Right renal pelvis (tissue), 4 donors: ENCODE measurements around the gene CCRL2. TPM values are rescaled to one million over a fixed set of nuclear protein-coding genes. Genes with fewer than 3 reads are reported as not detected.

Source experiments
- DNase-seq, 4 donors: peaks; one replicate each; pipeline ENCODE4 v3.0.0-alpha.2; 2013; ENCODE audit warnings: low read depth in 4 of 4, low spot score in 3 of 4, missing footprints in 1 of 4
- polyA plus RNA-seq, 4 donors: library from polyadenylated mRNA; unstranded; fragments of 120-200 nt; gene quantifications; one replicate each; pipeline ENCODE4 v1.2.1, GENCODE V29; 2013; ENCODE audit not compliant: insufficient read length in 4 of 4

Gene CCRL2
- 1 to 10 TPM in 3 of 4 donors, under 1 TPM in 1; 1.00 to 1.2 (median 1.1) TPM for polyA plus RNA-seq

GRCh38 chr3:46406788-46407611, at the start of gene CCRL2, which contains the start of gene CCR5AS:
CCRL2 (plus strand) TSS chr3:46407259; CDS start chr3:46408080, 821 bp downstream.
CCR5AS (minus strand) TSS chr3:46407066.
- DNase-seq = peak in 1 of 4 donors; percentile 10

- no peak for DNase-seq
Measured at GRCh38 chr3:46358466-46358865, 48.6 kb upstream of the CCRL2 start.

- no peak for DNase-seq
Measured at GRCh38 chr3:46359733-46360493, 47.1 kb upstream of the CCRL2 start.

GRCh38 chr3:46360907-46361306, 46.2 kb upstream of the CCRL2 start:
- DNase-seq = no peak

GRCh38 chr3:46361408-46362283, 45.4 kb upstream of the CCRL2 start:
- DNase-seq = no peak

- no peak for DNase-seq
Measured at GRCh38 chr3:46365041-46365440, 42.0 kb upstream of the CCRL2 start.

- DNase-seq = no peak
Measured at GRCh38 chr3:46365737-46366524, 41.1 kb upstream of the CCRL2 start.

GRCh38 chr3:46367811-46368210, 39.2 kb upstream of the CCRL2 start:
- no peak for DNase-seq

- DNase-seq = no peak
Measured at GRCh38 chr3:46368569-46368968, 38.5 kb upstream of the CCRL2 start.

GRCh38 chr3:46369151-46369550, 37.9 kb upstream of the CCRL2 start:
- DNase-seq = no peak

GRCh38 chr3:46369675-46370132, 37.4 kb upstream of the CCRL2 start:
- no peak for DNase-seq

- no peak for DNase-seq
Measured at GRCh38 chr3:46370839-46371518, 36.1 kb upstream of the CCRL2 start, which contains the start of gene CCR5. CCR5 (plus strand) TSS chr3:46370946; CDS start chr3:46372903, 1,957 bp downstream.

GRCh38 chr3:46371519-46372340, 35.3 kb upstream of the CCRL2 start:
- DNase-seq = no peak

- DNase-seq = no peak
Measured at GRCh38 chr3:46372492-46373359, 34.3 kb upstream of the CCRL2 start.

- DNase-seq = no peak
Measured at GRCh38 chr3:46374755-46375154, 32.3 kb upstream of the CCRL2 start.

GRCh38 chr3:46375218-46375617, 31.8 kb upstream of the CCRL2 start:
- no peak for DNase-seq

GRCh38 chr3:46375814-46376213, 31.2 kb upstream of the CCRL2 start:
- no peak for DNase-seq
